Iris pigment epithelial cell (primary cell): ENCODE results near the gene B4GALT4.

ENCODE experiments used
- DNase-seq: peaks from one replicate; pipeline ENCODE4 v3.0.0-alpha.2; 2011; ENCODE audit warnings: low read depth

The B4GALT4 gene

GRCh38 chr3:119237299-119237698 lies 3.4 kb downstream of the B4GALT4 start:
- no peak for DNase-seq

DNA sequence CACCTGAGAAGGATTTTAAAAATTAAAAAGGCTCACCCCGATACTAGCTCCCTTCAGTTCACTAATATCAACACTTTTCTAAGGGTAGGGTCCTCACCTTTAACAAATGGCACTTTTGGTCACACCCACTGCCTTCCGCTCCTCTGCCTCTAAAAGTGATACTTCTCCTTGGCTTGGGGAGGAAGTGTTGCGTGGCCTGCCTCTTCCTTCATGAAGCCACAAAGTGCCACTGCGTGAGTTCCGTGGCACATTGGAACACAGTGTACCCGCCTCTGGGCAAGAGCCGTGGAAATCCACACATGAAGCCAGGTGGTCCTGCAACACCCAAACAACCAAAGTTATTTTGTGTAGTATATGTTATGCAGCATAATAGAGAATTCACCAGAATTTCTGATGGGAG lies 3.9 kb downstream of the B4GALT4 start:
- DNase-seq: no peak

- peak; percentile 74 for DNase-seq
These were observed 5.5 kb downstream of the B4GALT4 start for GRCh38 chr3:119235151-119235550.

GRCh38 chr3:119234610-119235009 lies 6.1 kb downstream of the B4GALT4 start:
- DNase-seq: no peak

DNA sequence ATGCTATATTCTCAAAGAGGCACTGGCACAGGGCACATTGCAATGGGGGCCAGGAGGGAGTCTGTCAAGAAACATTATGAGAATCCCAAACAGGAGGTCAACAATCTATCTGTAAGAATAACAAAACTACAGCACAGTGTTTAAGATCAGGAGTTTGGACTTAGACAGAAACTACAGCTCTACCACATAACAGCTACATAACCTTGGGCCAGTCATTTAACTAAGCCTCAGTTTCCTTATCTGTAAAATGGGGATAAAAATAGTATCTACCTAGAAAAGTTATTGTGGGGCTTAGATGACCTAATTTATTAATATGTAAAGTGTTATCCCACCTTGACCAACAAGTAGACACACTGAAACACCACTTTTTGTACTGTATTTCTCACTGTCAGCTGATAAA lies 9.9 kb downstream of the B4GALT4 start:
- no peak for DNase-seq

DNA sequence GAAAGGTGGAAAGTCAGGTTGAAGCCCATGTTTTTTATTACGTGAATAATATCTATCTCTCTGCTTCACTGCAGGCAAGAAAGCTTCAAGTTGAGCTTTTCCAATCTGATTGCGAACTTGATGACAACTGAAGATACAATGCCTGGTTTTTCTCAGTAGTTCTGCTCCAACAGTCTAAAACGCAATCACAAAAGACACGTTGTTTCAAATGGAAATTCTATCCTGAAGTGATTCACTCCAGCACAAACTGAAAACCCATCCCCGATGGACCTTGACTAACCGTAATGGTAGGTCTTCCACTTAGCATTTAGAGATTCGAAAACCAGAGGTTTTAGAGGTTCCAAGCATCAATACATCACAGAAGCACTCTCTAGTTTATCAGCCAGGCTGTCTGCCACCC lies 10.6 kb downstream of the B4GALT4 start:
- DNase-seq: no peak

- no peak for DNase-seq
These were observed 11.5 kb downstream of the B4GALT4 start for GRCh38 chr3:119229190-119229589.

DNA sequence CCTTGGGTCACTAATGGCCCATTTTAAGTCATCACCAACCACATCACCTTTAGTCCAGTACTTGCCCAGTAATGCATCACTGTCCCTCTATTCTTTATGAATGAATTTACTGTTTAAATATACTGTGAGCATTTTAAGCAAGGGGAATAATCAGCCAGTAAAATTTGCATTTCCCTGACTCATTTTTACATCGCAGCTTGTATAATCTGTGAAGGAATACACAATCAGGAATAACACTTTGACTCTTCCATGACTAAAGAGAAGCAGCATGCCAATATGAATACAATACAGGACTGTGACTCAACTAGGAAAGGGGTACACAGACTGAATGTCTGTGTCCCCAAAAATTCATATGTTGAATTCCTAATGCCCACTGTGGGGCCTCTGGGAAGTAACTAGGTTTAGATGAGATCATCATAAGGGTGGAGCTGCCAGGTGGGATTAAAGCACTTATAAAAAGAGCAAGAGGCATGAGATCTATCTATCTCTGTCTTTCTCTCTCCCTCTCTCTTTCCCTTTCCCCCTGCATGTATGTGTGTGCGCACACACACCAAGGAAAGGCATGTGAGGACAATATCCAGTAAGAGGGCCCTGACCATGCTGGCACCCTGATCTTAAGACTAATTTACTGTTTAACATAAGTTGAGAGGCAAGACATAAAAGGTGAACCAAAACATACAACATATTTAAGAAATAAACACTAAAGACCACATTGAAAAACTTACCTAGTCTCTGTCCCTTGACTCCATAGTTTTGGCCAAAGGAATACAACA lies 12.1 kb downstream of the B4GALT4 start:
- no peak for DNase-seq

GRCh38 chr3:119227070-119227850 lies 13.4 kb downstream of the B4GALT4 start:
- DNase-seq: no peak

GRCh38 chr3:119225121-119225520 lies 15.6 kb downstream of the B4GALT4 start:
- no peak for DNase-seq

GRCh38 chr3:119223511-119223910 lies 17.2 kb downstream of the B4GALT4 start:
- DNase-seq: no peak

DNA sequence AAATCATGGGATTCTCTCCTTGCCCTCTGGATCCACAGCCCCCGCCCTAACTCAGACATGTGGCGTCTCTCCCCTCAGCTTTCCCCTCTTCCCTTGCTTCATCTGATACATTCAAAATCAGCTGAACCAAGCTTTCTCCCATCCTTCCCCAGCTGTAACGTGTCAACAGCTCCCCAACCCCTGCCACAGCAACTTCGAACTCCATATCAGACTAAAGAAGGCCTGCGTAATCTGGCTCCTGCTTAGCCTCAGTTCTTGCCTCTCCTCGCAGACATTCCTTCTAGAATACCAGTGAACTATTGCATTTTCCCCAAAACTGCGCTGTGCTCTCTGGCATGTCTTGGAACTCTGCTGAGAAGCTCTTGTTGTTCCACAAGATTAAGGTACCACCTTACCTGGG lies 18.3 kb downstream of the B4GALT4 start:
- no peak for DNase-seq

DNA sequence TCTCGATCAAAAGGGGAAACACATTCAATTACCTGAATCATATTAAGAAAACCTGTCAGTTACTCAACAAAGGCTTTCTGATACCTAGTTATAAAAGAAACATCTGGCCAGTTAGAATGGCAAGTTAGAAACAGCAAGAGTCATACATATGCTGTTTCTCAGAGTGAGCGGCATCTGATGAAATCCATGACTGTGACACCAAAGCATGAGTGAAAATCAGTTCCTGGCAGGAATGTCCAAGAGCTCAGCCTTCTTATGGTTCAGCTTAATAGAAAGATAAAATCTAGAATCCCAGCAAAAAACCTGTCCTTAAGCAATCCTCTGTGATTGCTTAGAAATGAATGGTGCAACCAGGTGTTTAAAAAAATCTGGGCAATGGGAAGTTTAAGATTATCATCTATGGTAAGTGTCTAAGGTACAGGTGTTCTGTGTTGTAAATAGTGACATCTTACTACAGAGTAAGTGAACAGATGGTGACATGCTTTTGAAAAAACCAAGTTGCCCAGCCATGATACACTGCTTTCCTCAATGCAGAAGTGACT lies 18.8 kb downstream of the B4GALT4 start:
- DNase-seq: peak; percentile 33

DNA sequence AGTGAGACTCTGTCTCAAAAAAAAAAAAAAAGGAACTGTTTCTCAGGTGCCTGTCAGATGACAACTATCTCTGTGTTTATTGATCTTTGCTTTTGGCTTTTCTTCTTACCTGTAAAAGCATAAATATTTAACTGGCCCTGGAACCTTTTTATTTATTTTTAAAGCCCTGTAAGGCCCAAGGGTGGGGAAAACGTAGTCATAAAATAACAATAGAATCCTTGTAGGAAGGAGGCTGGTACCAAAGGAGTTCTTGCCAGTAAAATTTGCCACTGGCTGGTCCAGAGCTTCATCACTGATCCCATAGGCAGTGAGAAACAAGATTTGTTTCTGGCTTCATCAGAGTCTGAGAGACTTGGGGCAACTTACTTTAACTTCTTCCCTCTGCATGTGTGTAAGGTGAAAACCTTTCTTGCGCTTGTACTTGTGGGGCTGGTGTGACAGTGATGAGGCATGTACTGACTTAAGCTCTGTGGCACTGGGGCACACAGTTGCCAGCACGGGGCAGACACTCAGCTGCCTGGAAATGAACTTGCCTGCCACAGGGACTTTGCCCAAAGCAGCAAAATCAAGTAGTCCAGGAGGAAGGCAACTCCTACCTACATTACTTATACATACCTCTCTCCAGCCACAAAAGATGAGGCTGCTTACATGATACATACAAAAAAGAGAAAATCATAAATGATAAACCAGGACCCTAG lies 19.6 kb downstream of the B4GALT4 start:
- DNase-seq: no peak

DNA sequence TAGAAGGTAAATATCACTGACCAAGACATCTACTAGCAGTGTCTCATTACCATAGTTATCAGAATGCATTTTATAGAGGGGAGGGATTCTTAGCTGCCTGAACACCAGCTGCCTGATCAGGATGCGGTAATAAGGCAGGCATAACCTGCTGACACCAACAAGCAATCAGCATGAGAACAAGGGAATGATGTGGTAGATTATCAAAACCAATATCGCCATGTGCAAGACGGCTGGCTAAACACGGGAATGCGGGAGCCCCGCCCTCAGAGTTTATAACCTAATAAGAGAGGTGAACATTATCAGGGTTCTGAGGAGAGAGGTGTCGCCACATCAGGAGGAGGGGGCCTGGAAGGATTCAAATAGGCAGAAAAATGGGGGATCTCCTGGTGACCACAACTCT lies 20.5 kb downstream of the B4GALT4 start:
- no peak for DNase-seq

DNA sequence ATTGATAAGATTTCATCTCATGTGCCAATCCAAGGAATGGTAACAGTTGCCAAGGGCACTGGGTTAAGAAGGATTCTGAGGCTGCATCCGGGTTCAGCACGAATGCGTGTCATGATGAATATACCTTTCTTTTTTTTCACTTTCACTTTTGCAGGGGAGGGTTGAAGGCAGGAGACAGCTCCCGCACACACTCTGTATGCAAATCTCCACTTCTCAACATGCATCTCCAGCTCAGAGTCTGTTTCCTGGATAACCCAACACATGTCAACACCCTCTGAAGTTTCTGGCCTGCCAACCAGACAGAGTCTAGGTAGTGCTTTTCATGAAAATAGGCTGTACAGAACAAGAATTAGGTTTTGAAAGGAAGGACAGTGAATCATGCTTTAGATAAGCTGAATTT lies 21.6 kb downstream of the B4GALT4 start:
- no peak for DNase-seq

- DNase-seq: no peak
These were observed 28.9 kb downstream of the B4GALT4 start for GRCh38 chr3:119211803-119212202.

DNA sequence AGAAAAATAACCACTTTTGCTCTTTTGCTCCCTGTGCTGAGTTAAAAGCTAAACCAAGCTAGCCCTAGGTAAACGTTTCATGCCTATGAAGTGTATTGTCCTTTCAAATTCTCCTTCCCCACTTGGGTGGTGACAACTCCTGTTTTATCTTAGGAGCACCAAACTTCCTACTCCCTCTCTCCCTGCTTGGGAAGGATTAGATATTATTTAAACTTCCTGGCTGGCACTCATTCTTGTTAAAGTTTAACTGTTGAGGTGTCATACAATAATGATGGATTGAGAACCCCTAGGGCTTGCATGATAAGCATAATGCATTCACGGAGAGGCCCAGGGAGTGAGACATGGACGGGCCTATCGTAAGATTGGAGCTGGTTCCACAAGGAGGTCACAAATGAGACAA lies 29.5 kb downstream of the B4GALT4 start:
- no peak for DNase-seq

GRCh38 chr3:119207512-119207875 lies 33.2 kb downstream of the B4GALT4 start:
- no peak for DNase-seq

- no peak for DNase-seq
These were observed 33.8 kb downstream of the B4GALT4 start for GRCh38 chr3:119206611-119207511.

DNA sequence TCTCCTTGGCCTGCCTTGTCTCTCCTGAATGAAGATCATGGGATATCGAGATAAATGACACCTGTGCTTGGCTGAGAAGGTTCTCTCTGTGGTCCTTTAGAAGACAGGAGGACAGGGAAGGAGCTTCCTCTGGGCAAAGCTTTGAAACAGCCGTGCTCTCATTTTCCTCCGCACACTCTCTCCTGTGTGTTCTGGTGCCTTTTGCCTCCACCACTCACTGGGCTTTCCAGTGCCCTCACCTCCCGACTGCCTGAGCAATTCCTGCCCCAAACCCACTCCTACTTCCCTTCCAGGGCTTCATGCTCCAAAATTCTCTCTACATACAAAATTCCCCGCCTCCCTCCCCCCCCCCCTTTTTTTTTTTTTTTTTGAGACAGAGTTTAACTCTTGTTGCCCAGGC lies 35.0 kb downstream of the B4GALT4 start:
- DNase-seq: no peak

DNA sequence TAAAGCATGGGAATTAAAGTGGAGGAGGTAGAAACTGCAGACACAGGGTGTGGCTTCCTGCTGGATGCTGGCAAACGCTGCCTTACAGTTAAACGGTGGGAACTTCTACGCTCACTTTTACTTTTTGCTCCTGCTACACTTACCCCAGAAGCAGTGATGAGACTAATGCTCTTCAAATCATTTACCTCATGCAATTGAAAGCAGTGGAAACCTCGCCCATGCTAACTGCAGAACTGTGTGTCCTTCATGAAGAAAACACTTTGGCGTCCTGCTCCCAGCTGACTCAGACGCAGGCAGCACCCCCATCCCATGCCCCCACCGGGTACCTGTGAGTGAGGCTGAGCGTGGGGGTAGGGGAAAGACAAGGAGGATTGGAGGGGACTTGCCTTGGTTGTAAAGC lies 35.5 kb downstream of the B4GALT4 start:
- no peak for DNase-seq
